GM23338 (cell line): ENCODE data around the gene CCDC146. TPM values are rescaled to one million over a fixed set of nuclear protein-coding genes. Genes with fewer than 3 reads are reported as not detected.
"Not testable (repeated sequence)": the region's sequence is repeated elsewhere in the genome, so short reads cannot be mapped to it uniquely, and the experiment has no call there.

Experiments used
- ATAC-seq: fragments of 200-7000 bp; cut with Tn5 transposase; 3 replicates; pipeline ENCODE4 v1.9.1; 2020
- DNase-seq: peaks from one replicate; pipeline ENCODE4 v3.0.0-alpha.2; 2015; ENCODE audit warnings: low spot score
- H2AFZ ChIP-seq: fragments of 200-600 bp; sonication (generic); 2 replicates; pipeline ENCODE4 v1.8.0; 2016; ENCODE audit warnings: antibody characterized with exemption, mild to moderate bottlenecking, moderate library complexity
- H3F3A ChIP-seq: fragments of 200-600 bp; sonication (generic); replicated peaks from 2 replicates; pipeline ENCODE4 v1.8.0; 2017; ENCODE audit warnings: antibody characterized with exemption, mixed run types, low read depth
- H3K27ac ChIP-seq: fragments of 200-600 bp; sonication (generic); 2 replicates; pipeline ENCODE4 v1.6.1; 2016; ENCODE audit warnings: low read depth
- H3K27me3 ChIP-seq: fragments of 200-600 bp; sonication (generic); 2 replicates; pipeline ENCODE4 v1.8.0; 2016; ENCODE audit warnings: mild to moderate bottlenecking, mixed run types, moderate library complexity; ENCODE audit not compliant: insufficient read depth
- H3K36me3 ChIP-seq: fragments of 200-600 bp; sonication (generic); 2 replicates; pipeline ENCODE4 v1.8.0; 2016; ENCODE audit warnings: mild to moderate bottlenecking; ENCODE audit not compliant: insufficient read depth
- H3K4me1 ChIP-seq: fragments of 200-600 bp; sonication (generic); 2 replicates; pipeline ENCODE4 v1.8.0; 2016; ENCODE audit warnings: mild to moderate bottlenecking, moderate library complexity; ENCODE audit not compliant: insufficient read depth
- H3K4me2 ChIP-seq: fragments of 200-600 bp; sonication (generic); 2 replicates; pipeline ENCODE4 v1.7.1; 2017; ENCODE audit warnings: mixed run types
- H3K4me3 ChIP-seq: fragments of 200-600 bp; sonication (generic); 2 replicates; pipeline ENCODE4 v1.6.1; 2016; ENCODE audit warnings: mixed run types
- H3K79me2 ChIP-seq: fragments of 200-600 bp; sonication (generic); replicated peaks from 2 replicates; pipeline ENCODE4 v1.8.0; 2017; ENCODE audit warnings: mild to moderate bottlenecking; ENCODE audit not compliant: insufficient read depth
- H3K9me2 ChIP-seq: fragments of 200-600 bp; sonication (generic); 2 replicates; pipeline ENCODE4 v1.8.0; 2017; ENCODE audit not compliant: insufficient read depth
- H4K20me1 ChIP-seq: fragments of 200-600 bp; sonication (generic); replicated peaks from 2 replicates; pipeline ENCODE4 v1.8.0; 2017; ENCODE audit warnings: mild to moderate bottlenecking; ENCODE audit not compliant: insufficient read depth
- H3K27ac Mint-ChIP-seq: 2 replicates; pipeline ENCODE4 v1.8.0; 2020; ENCODE audit warnings: inconsistent platforms, mild to moderate bottlenecking, moderate library complexity, mixed read lengths
- H3K27me3 Mint-ChIP-seq: 3 replicates; pipeline ENCODE4 v1.8.0; 2022; ENCODE audit warnings: low read depth, mild to moderate bottlenecking, moderate library complexity, mixed read lengths, inconsistent platforms; ENCODE audit not compliant: insufficient read depth, poor library complexity
- H3K36me3 Mint-ChIP-seq: 3 replicates; pipeline ENCODE4 v1.8.0; 2021; ENCODE audit warnings: low read depth, mild to moderate bottlenecking, inconsistent platforms, moderate library complexity, mixed read lengths
- H3K4me1 Mint-ChIP-seq: 3 replicates; pipeline ENCODE4 v1.8.0; 2020; ENCODE audit warnings: mild to moderate bottlenecking, inconsistent platforms, mixed read lengths
- H3K4me3 Mint-ChIP-seq: 3 replicates; pipeline ENCODE4 v1.8.0; 2021; ENCODE audit warnings: moderate library complexity, mild to moderate bottlenecking, inconsistent platforms, mixed read lengths
- H3K9me3 Mint-ChIP-seq: 3 replicates; pipeline ENCODE4 v1.8.0; 2020; ENCODE audit warnings: moderate library complexity, mild to moderate bottlenecking, inconsistent platforms, mixed read lengths
- CREB1 ChIP-seq: fragments of 250-450 bp; sonication (Bioruptor Pico); IDR thresholded peaks from 2 replicates; pipeline ENCODE4 v1.5.0; 2020; ENCODE audit warnings: low read depth, mild to moderate bottlenecking, moderate library complexity
- EZH2phosphoT487 ChIP-seq: fragments of 200-600 bp; sonication (generic); IDR thresholded peaks from one replicate; pipeline ENCODE4 v1.8.1; 2018; ENCODE audit warnings: antibody characterized with exemption; ENCODE audit not compliant: unreplicated experiment
- JUNB ChIP-seq: IDR thresholded peaks from one replicate; pipeline ENCODE4 v1.6.1; 2016; ENCODE audit warnings: antibody characterized with exemption; ENCODE audit not compliant: unreplicated experiment
- NANOG ChIP-seq: IDR thresholded peaks from 2 replicates; pipeline ENCODE4 v1.6.1; 2016; ENCODE audit warnings: antibody characterized with exemption, borderline replicate concordance
- POLR2AphosphoS5 ChIP-seq: IDR thresholded peaks from 2 replicates; pipeline ENCODE4 v1.6.1; 2016; ENCODE audit warnings: antibody characterized with exemption, low read depth
- STAT1 ChIP-seq: IDR thresholded peaks from one replicate; pipeline ENCODE4 v1.6.1; 2016; ENCODE audit warnings: antibody characterized with exemption; ENCODE audit not compliant: unreplicated experiment
- ZNF114 ChIP-seq: fragments of 250-450 bp; sonication (Bioruptor Pico); IDR thresholded peaks from 2 replicates; pipeline ENCODE4 v1.5.0; 2020; ENCODE audit warnings: mild to moderate bottlenecking, moderate library complexity
- ZNF331 ChIP-seq: fragments of 250-450 bp; sonication (Bioruptor Pico); IDR thresholded peaks from 2 replicates; pipeline ENCODE4 v1.5.0; 2020; ENCODE audit warnings: low read depth, mild to moderate bottlenecking, moderate library complexity
- polyA plus RNA-seq: library from polyadenylated mRNA; unstranded; fragments of >200 nt; fragmentation: Nextera tagmentation; extraction: Ambion mirVana; gene quantifications from 2 replicates; pipeline ENCODE4 v1.2.1, GENCODE V29; 2016
- total RNA-seq: library from RNA; depleted of rRNA; stranded (reverse); fragments of >200 nt; shearing (Covaris generic); gene quantifications from 2 replicates; pipeline ENCODE4 v1.2.3, GENCODE V29; 2014
- TF ChIP-seq, protein P1 (sequence below): IDR thresholded peaks from 2 replicates; pipeline ENCODE4 v1.6.1; 2016; ENCODE audit warnings: antibody characterized with exemption

CCDC146 gene
- total and polyA plus RNA-seq, 2 experiments from 2014 or later: 0.35 to 0.74 TPM

DNA sequence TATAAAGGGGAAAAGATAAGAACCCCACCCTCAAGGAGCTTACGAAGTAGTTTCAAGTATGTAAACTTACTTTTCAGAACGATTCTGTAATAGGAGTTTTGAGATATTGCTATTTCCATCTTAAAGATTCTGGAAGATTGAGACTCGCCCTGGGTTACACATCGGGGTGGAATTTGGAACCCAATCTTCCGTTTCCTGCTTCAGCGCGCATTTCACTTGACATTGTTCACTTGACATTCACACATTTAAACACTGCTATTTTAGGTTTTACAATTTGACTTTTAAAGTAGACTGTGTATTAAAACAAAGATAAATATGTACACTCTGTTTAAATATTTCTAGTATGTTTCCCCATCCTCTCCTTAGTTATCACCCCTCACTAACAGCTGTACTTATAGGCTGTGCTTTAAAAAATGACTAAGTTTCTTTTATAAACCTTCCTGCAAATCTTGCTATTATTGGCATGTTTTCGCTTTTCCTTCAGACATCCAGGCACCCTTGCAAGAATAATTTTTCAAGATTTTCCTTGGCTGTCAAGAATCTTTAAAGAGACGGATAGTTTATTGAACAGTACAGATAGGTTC lies 55.0 kb downstream of the CCDC146 start:
- H3K4me3 ChIP-seq, H3F3A ChIP-seq, H3K4me1 ChIP-seq, H3K79me2 ChIP-seq, H3K27ac ChIP-seq, H3K4me3 Mint-ChIP-seq, H3K27me3 ChIP-seq, H3K9me3 Mint-ChIP-seq, H3K27me3 Mint-ChIP-seq, H3K27ac Mint-ChIP-seq, H3K36me3 Mint-ChIP-seq, H3K4me1 Mint-ChIP-seq, H2AFZ ChIP-seq, DNase-seq, ATAC-seq, H3K4me2 ChIP-seq, H3K36me3 ChIP-seq, H4K20me1 ChIP-seq, H3K9me2 ChIP-seq: not testable (repeated sequence)

DNA sequence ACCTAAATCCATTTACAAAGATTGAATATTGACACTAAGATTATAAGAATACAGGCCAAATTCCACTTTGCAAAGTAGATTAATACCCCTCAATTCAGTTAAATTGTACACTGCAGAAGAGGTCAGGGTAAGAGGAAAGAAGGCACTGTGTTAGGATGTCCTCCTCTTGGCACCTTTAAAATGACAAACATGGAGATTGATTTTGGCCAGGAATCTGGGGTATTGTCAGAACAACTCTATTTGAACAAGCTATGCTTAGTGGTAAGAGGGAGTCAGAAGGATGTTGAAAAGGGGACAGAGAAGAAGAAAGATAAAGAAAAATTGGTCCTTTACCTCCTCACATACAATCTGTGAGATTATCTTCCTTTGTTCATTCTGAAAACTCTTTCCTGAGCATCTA lies 55.6 kb downstream of the CCDC146 start:
- not testable (repeated sequence) for H3K4me3 ChIP-seq, H3K36me3 Mint-ChIP-seq, H3K27me3 Mint-ChIP-seq, H4K20me1 ChIP-seq, H3F3A ChIP-seq, H3K4me1 ChIP-seq, H3K9me3 Mint-ChIP-seq, H3K27me3 ChIP-seq, H3K4me2 ChIP-seq, H3K27ac Mint-ChIP-seq, H3K27ac ChIP-seq, H3K79me2 ChIP-seq, H3K9me2 ChIP-seq, H3K36me3 ChIP-seq, H2AFZ ChIP-seq, DNase-seq, ATAC-seq, H3K4me1 Mint-ChIP-seq, H3K4me3 Mint-ChIP-seq

DNA sequence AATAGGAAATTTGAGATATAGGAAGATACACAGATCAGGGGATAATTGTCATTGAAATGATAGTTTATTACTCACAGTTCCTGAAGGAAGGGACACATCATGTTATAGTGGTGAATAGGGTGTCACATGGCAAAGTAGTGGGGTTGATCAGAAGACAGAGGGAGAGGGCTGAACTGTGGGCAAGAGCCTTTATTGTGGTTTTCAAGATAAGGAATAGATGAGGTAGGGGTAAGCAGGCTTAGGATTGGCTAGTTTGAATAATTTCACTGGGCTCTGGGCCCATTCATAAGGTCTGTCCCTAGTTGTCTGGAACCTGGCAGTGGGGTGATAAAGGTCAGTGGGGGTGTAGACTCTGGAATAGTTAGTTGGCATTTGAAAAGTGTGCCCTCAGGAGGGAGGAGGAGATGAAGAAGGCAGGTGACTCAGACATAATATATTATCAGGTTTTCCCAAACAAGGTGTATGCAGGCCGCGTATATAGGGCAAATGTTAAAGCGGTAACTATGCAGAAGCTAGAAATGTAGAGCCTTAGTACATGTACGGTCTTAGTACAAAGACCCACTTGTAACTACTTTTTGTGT lies 58.7 kb downstream of the CCDC146 start:
- H3K27ac Mint-ChIP-seq: no peak overlapping the region
- no peaks in the 10 kb centered on the region for H4K20me1 ChIP-seq
- no peaks in the 10 kb centered on the region for H3K4me1 ChIP-seq
- peaks cover 2% of the 10 kb centered on the region for H3K27me3 Mint-ChIP-seq
- H3K4me1 Mint-ChIP-seq: no peaks in the 10 kb centered on the region
- no peaks in the 10 kb centered on the region for H3K36me3 Mint-ChIP-seq
- no peaks in the 10 kb centered on the region for H3K27me3 ChIP-seq
- H3K4me3 Mint-ChIP-seq: no peak overlapping the region
- H3K4me3 ChIP-seq: no peak overlapping the region
- no peak for TF ChIP-seq POLR2AphosphoS5
- no peak for TF ChIP-seq JUNB
- no peak for TF ChIP-seq NANOG
- TF ChIP-seq ZNF114 (CRISPR knock-in tag): no peak
- TF ChIP-seq CREB1 (CRISPR knock-in tag): no peak
- TF ChIP-seq, protein P1, sequence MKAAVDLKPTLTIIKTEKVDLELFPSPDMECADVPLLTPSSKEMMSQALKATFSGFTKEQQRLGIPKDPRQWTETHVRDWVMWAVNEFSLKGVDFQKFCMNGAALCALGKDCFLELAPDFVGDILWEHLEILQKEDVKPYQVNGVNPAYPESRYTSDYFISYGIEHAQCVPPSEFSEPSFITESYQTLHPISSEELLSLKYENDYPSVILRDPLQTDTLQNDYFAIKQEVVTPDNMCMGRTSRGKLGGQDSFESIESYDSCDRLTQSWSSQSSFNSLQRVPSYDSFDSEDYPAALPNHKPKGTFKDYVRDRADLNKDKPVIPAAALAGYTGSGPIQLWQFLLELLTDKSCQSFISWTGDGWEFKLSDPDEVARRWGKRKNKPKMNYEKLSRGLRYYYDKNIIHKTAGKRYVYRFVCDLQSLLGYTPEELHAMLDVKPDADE: no peak
- no peak for TF ChIP-seq STAT1
- TF ChIP-seq ZNF331 (CRISPR knock-in tag): no peak
- TF ChIP-seq EZH2phosphoT487: no peak
- ATAC-seq: no peak
- no peak overlapping the region for H3K4me2 ChIP-seq
- H3K9me2 ChIP-seq: no peaks in the 10 kb centered on the region
- no peak for DNase-seq
- H3K9me3 Mint-ChIP-seq: no peaks in the 10 kb centered on the region
- no peak overlapping the region for H3K27ac ChIP-seq
- no peaks in the 10 kb centered on the region for H3K79me2 ChIP-seq
- no peaks in the 10 kb centered on the region for H3K36me3 ChIP-seq
- H2AFZ ChIP-seq: no peak overlapping the region
- no peaks in the 10 kb centered on the region for H3F3A ChIP-seq
